HG02840 (cell line): ENCODE data around the gene AMDHD2.
"Not testable (repeated sequence)": the region's sequence is repeated elsewhere in the genome, so short reads cannot be mapped to it uniquely, and the experiment has no call there.

ENCODE experiments used
- ATAC-seq: cut with Tn5 transposase; IDR thresholded peaks from one replicate; pipeline ENCODE4 v1.9.1; 2021; ENCODE audit warnings: mild to moderate bottlenecking, moderate library complexity, moderate number of reproducible peaks; ENCODE audit not compliant: unreplicated experiment, low FRiP score

The AMDHD2 gene, protein sequence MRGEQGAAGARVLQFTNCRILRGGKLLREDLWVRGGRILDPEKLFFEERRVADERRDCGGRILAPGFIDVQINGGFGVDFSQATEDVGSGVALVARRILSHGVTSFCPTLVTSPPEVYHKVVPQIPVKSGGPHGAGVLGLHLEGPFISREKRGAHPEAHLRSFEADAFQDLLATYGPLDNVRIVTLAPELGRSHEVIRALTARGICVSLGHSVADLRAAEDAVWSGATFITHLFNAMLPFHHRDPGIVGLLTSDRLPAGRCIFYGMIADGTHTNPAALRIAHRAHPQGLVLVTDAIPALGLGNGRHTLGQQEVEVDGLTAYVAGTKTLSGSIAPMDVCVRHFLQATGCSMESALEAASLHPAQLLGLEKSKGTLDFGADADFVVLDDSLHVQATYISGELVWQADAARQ

DNA sequence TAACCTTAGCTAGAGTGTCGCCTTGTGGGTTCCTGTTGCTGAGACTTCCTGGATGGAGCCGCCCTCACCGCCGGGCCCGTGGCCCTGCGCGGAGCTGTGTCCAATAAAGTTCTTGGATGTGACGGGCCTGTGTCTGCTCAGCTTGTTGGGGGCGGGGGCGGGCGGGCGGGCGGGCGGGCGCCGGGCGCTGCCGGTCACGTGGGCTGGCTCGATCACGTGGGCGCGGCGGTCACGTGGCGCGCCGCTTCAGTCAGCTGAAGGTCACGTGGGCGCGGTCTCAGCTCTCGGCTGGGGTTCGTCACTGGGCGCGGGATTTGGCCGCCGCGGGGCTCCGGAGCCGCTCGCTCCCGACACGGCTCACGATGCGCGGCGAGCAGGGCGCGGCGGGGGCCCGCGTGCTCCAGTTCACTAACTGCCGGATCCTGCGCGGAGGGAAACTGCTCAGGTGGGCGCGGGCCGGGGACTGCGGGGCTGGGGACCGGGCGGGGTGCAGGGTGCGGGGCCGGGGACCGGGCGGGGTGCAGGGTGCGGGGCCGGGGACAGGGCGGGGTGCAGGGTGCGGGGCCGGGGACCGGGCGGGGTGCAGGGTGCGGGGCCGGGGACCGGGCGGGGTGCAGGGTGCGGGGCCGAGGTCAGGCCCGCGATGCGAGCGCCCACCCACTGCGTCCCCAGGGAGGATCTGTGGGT is at the start of gene AMDHD2:
Gene AMDHD2, plus strand, starts transcription at position 275 of the 687 bp plus-strand sequence. Its CDS starts 88 bp downstream, at position 363.
- ATAC-seq: peak; percentile 52

GRCh38 chr16:2470603-2471015 is 49.6 kb upstream of the AMDHD2 start:
- ATAC-seq: no peak

GRCh38 chr16:2471016-2471652 is 49.0 kb upstream of the AMDHD2 start, which contains the start of gene NTN3:
NTN3 (plus strand) TSS chr16:2471297; CDS start chr16:2471702, 405 bp downstream.
- no peak for ATAC-seq

GRCh38 chr16:2471653-2472487 is 48.3 kb upstream of the AMDHD2 start:
- ATAC-seq: no peak

- ATAC-seq: no peak
Measured at GRCh38 chr16:2472488-2472864, 47.7 kb upstream of the AMDHD2 start.

DNA sequence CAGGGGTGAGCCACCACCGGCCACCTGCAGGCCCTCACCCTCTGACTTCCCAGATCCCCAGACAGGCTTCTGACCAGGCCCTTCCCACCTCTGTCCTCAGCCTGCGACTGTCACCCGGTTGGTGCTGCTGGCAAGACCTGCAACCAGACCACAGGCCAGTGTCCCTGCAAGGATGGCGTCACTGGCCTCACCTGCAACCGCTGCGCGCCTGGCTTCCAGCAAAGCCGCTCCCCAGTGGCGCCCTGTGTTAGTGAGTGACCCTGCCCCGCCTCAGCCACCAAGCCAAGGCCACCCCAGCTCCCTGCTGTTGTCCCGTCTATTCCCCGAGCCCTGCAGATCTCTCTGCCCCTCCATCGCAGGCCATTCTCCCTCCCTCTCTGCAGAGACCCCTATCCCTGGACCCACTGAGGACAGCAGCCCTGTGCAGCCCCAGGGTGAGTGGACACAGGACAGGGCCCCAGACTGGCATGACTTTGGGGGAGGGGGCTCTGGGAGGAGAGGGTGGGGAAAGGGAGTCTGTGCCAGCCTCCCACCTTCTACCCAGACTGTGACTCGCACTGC is 47.2 kb upstream of the AMDHD2 start:
- no peak for ATAC-seq

GRCh38 chr16:2473446-2473926 is 46.7 kb upstream of the AMDHD2 start:
- no peak for ATAC-seq

DNA sequence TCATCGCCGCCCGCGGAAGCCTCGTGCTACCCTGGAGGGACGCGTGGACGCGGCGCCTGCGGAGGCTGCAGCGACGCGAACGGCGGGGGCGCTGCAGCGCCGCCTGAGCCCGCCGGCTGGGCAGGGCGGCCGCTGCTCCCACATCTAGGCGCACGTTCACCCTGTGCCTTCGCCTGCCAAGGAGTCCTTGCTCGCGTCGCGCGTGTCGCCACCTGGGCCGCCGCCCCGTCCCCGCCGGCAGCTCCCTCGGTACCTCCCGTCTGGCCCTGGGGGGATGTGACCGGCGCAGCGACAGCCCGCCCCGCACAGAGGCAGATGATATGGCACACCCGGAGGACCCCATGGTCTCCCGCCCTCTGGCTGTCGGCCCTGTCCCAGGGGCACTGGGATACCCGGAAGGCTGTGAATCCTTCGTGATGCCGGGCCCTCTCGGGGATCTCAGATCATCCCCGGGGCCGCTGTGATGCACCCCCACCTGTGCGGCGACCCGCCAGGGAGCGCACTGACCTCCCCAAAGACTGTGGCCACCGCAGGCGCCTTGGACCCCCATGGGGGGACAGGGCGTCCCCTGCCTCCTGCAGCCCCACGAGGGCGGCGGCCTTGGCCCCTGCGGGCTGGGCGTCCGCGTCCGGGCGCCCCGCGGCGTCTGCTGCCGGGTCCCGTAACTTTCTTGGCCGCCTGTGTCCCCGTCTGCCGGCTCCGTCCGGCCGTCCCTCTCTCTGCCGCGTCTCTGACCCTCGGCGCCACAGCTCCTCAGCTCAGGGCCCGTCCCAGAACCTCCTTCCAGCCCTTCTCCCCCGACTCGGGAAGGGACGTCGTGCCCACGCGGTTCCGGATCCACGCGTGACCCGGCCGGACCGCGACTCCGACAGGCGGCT is 45.9 kb upstream of the AMDHD2 start:
- ATAC-seq: peak; percentile 27

- peak; percentile 67 for ATAC-seq
Measured at GRCh38 chr16:2474877-2475412, 45.2 kb upstream of the AMDHD2 start, which contains the start of gene TBC1D24. TBC1D24 (plus strand) TSS chr16:2475127; CDS start chr16:2496149, 21,022 bp downstream.

- ATAC-seq: no peak
Measured at GRCh38 chr16:2475413-2476344, 44.5 kb upstream of the AMDHD2 start.

DNA sequence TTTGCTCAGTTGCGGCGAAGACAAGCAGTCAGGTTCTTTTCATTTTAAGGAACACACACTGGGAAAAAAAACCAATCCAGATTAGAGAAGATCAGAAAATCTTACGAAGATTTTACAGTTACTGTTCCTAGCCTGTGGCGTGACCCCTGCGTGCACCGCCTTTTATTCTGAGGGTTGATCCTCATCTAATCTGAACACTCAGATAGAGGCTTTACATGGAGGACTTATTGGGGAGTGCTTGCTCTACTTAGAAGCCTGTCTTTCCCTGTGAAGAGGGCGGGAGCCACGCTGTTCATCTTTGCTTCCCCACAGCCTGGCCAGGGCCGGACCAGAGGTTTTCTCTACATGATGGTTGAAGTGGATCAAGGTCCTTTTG is 43.8 kb upstream of the AMDHD2 start:
- no peak for ATAC-seq

GRCh38 chr16:2476741-2477140 is 43.4 kb upstream of the AMDHD2 start:
- no peak for ATAC-seq

GRCh38 chr16:2477327-2477726 is 42.8 kb upstream of the AMDHD2 start:
- ATAC-seq: no peak

DNA sequence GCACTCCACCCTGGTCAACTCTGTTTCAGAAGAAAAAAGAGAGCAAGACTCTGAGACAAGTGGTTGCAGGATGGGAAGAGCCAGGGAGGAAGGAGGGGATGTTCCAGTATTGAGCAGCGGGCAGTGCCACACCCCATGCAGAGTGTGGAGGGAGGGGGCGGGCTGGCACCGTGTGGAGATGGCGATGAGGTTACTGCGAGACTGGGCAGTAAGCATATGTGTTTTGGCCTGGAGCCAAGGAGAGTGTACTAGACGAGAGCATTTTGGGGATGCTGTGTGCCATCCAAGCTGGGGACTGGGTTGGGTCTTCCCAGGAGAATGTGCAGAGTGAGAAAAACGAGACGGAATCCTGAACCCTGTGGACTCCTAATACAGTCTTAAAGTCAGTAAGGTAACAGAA is 41.9 kb upstream of the AMDHD2 start:
- ATAC-seq: no peak

DNA sequence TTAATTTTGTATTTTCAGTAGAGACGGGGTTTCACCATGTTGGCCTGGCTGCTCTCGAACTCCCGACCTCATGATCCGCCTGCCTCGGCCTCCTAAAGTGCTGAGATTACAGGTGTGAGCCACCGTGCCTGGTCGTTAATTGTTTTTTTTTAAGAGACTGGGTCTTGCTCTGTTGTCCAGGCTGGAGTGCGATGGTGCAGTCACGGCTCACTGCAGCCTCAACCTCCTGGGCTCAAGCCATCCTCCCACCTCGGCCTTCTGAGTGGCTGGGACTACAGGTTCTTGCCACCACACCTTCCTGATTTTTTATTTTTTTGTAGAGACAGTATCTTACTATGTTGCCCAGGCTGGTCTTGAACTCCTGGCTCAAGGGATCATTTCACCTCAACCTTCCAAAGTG is 40.2 kb upstream of the AMDHD2 start:
- ATAC-seq: not testable (repeated sequence)

GRCh38 chr16:2480948-2481347 is 39.2 kb upstream of the AMDHD2 start:
- ATAC-seq: no peak

DNA sequence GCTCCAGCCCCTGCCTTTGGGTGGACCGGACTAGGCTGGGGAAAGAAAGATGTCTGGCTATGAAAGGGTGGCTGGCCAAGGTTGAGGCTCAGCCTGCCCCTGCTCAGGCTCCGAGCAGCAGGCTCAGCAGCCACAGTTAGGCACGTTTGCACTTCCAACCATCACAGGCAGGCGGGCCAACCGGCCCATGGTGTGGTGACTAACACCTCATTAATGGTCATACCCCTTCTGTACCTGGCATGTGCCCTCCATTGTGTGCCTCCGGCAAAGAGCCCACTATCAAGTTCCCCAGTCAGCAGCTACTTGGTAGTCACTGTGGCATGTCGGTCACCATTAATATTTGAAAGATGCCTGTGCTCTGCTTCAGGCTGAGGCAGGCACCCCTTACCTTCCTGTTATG is 38.5 kb upstream of the AMDHD2 start:
- ATAC-seq: no peak

DNA sequence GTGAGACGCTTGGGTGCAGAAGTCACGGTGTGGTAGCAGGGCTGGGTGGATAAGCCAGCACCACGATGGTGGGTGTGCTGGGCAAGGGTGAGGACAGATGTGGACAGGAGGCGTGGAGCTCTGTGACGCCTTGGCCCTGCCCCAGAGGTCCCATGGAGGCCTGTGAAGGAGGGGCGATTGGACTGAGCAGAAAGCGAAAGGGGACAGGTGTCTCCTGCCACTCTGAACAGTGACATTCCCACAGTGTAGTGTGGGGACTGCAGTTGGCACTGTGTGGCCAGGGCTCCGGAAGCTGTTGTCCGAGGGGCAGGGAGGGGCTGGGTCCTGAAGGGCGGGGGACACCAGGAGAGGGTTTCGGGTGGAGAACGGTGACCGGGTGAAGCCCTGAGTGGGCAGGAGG is 37.9 kb upstream of the AMDHD2 start:
- no peak for ATAC-seq
